Stimulated activated CD8-positive, alpha-beta memory T cell treated with anti-CD3 and anti-CD28 coated beads, Interleukin-2, amount 100 ng/mL, for 1 hour (primary cell): ENCODE results near the gene KIRREL3.

Source experiments
- DNase-seq, 2 donors: peaks; one replicate each; pipeline ENCODE4 v3.0.0-alpha.2; 2020; ENCODE audit warnings: low read depth in 2 of 2

Gene KIRREL3

DNA sequence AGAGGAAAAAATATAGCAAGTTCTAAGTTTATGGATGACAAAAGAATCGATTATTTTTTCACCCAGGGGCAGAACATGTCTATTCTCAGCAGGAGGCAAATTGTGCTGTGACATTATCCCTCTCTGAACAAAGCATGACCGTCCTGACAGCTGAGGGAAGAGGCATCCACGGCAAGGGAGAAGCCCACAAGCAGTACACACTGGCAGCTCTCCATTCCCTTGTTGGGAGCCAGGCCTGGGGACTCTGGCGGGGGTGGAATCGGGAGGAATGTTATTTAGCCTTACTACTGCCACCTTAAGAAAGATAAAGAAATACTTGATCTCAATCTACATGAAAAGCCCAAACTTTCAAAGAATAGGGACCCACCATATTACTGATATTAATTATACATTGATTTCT, 3.4 kb downstream of the KIRREL3 start:
- DNase-seq, result no peak

DNA sequence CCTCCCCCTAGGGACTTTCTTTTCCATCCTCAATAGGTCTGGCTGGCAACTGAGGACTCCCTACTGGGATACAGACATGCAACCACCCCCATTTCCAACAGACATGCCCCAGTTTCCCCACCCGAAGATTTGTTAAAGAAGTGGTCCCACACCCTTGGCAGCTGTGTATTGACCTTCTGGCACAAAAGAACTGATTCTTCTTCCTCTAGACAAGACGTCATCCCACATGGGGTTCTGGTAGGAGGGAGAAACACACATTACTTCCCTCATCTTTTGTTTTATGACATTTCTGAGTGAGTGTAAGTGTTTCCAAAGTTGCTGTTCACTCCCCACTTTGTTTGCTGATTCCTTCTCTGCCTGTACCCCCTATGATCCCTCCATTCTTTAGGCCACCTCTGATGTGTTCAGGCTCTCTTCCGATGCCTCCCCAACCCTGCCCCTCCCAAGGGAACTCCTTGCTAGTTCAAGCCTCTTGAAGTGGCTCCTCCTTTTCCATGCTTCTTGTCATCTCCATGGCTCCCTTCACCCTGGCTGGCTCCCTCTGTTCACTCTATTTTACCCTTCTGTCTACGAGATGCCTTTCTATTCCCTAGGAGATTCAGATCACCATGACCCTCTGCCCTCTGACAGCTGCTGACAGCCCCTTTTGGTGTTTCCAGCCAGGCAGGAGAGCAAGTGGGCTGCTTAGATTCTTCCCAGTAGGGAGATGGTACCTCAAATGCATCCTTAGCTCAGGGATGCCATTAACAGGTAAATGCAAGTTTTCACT, 4.3 kb downstream of the KIRREL3 start:
- no peak for DNase-seq

DNA sequence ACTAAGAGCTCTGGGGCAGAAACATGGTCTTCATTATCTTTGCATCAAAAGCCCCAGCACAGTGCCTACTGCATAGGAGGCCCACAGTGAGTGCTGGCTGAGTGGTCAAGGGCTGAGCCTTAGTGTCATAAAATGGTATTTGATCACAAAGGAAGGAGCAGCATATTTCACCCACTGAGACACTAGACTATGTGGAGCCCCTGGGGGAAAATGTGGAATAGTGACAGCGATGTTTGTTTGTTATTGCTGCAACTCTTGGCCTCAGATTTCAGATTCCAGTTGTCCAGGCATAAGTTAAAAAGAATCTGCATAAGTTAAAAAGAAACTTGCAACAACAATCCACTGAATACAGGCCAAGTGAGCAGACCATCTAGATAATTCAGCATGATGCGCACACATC, 7.0 kb downstream of the KIRREL3 start:
- DNase-seq, result no peak

GRCh38 chr11:126992804-126993111, 7.8 kb downstream of the KIRREL3 start:
- DNase-seq, result no peak

DNA sequence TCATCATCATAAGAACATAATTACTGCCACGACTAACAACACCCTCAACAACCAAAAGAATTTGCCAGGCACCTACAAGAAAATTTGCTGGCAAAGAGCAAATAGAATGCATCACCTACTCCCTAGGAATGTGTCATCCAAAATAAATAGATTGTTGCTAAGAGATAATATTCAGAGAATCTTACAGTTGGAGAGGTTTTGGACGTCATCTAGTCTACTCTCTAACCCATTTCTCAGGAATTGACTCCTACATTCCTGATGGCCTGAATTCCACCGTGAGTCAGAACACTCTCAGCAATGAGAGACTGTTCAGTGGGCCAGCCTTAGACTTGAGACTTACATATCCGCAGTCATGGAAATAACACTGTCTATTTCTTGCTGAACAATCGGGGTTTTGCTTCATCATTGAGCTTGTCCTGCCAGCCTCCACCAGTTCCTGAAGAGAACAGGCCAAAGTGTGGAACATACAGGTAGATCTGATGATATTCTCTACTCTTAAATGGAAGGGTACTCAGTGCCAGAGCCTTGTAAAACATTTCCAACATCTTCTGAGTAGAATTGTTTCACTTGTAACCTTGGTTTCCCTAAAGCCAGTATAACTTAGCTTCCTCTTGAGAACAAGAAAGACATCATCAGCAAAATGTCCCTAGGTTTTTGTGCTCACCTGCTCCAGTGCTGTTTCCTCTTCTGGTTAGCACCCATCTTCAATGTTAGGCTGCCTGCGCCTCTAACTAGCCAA, 8.3 kb downstream of the KIRREL3 start:
- DNase-seq, result no peak

- no peak for DNase-seq
Observed at GRCh38 chr11:126991596-126991995, 9.0 kb downstream of the KIRREL3 start.

- no peak for DNase-seq
Observed at GRCh38 chr11:126990716-126991480, 9.7 kb downstream of the KIRREL3 start.

- peak; percentile 4 to 6 for DNase-seq
Observed at GRCh38 chr11:126989942-126990715, 10.4 kb downstream of the KIRREL3 start.

- DNase-seq, result no peak
Observed at GRCh38 chr11:126988655-126989054, 11.9 kb downstream of the KIRREL3 start.

- no peak for DNase-seq
Observed at GRCh38 chr11:126981635-126982034, 18.9 kb downstream of the KIRREL3 start.

- DNase-seq, result no peak
Observed at GRCh38 chr11:126978911-126979310, 21.7 kb downstream of the KIRREL3 start.

DNA sequence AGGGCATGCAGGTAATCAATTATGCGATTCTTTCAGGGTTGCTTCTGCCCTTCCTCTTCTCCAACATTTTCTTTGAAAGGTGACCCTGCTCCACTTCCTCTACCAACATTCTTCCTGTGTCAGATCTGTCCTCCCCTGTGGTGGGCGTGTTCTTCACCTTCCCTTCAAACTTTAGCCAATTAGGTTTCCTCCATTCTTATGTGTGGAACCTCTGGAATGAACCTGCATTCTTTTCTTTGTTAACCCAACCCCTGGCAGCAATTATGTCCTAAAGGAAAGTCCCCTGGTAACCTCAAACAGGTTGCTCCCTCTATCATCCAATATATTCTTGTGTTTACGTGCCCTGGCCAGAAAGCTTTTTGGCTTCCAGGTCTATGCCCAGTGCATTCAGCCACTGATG, 22.4 kb downstream of the KIRREL3 start:
- no peak for DNase-seq

DNA sequence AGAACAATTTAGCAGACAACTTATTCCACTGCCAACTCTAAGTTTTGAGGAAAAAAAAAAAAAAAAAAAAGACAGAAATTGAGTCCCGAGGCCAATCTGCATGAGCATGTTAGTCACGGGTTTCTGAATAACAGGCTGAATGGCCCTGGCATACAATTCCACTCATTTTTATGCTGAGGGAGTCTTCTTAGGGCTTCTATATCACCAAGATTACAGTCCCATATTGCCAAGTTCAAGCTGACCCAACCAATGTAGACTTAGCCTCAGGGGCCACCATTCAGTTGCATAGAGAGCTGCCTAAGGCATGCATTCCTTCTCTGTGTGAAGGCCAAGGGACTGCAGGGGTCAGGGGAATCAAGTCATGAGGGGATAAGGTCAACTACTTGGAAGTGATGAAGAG, 27.5 kb downstream of the KIRREL3 start:
- no peak for DNase-seq

- DNase-seq, result no peak
Observed at GRCh38 chr11:126971305-126971704, 29.3 kb downstream of the KIRREL3 start.

DNA sequence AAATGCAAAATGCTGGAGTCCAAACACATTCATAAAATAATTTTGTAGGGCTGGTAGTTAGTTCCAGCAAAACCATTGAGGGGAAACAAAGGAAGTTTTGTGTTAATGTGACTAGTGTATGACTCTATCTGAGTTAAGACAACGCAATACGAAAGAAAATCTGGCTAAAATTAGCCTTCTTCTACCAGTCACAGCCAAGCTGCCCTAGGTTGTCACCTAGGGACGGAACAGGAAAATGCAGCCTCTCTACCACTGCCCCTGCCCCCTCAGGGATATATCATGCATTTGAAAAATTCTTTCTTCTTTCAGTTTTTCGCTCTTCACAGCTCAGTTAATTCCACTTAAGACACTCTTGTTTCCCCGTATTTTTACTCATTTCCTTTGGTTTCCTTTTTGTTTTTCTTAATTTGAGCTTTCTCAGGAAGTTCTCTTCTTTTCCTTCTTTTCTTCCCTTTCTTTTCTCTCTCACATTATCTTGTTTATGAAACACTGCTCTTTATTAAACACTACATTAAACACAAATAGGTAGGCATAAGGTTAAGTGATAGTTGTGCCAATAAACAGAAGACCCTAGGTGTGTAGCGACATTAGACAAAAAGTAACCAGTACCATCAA, 30.6 kb downstream of the KIRREL3 start:
- DNase-seq, result no peak

GRCh38 chr11:126968915-126969314, 31.7 kb downstream of the KIRREL3 start:
- no peak for DNase-seq

- DNase-seq, result no peak
Observed at GRCh38 chr11:126965331-126965730, 35.2 kb downstream of the KIRREL3 start.

- DNase-seq, result no peak
Observed at GRCh38 chr11:126963603-126964363, 36.8 kb downstream of the KIRREL3 start.

- no peak for DNase-seq
Observed at GRCh38 chr11:126963115-126963514, 37.5 kb downstream of the KIRREL3 start.

DNA sequence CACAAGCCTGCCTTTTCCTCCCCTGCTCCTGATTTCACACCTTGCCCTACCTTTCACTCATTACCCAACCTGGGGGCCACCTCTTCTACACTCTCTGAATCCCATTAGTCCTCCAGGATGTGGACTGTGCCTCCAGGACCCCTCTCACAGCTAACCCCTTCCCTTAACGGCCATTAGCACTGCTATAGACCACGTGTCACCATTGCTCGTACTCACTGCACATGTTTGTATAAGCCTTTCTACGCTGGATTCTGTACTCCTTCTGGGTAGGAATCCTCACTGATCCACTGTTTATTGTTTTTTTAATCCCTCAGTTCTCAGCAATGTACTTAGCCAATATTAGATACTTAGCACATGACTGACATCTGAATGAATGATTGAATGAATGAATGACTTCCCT, 40.9 kb downstream of the KIRREL3 start:
- no peak for DNase-seq

DNA sequence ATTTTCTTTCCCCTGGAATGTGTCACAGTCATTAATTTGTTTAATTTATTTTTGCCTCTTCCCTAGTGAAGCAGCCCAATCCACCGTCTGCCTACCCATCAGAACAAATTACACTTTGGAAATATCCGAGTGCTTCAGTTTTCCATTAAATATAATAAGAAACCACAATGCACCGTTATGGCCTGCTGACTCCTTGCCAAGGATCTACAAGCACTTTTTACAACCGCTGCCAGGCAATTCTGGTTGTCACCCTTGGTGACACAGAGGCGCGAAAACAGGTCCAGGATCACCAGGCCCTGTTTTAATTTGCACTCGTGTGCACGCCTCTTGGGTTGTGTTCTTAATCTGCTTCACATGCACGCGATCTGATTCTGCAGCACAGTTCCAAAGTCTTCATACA, 43.9 kb downstream of the KIRREL3 start:
- no peak for DNase-seq
